ENCODE data around the gene ST6GALNAC4.

DNA sequence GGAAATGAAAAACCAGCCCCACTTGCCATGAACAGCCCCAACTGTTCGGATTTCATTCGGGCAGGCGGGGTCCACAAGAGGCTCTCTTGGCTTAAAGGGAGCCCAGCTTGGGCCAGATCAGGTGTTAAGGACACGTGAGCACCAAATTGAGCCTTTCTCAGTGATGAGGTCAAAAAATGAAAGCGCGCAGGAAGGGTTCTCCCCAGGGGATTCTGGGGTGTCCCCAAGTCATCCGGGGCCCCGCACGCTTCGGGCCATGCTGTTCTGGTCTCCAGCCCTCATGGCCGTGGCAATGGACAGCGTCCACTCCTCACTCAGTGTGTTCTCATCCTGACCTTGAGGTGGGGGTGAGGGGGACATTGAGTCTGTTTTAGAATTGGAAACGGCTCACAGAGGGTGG lies 50.3 kb downstream of the ST6GALNAC4 start:
- TF ChIP-seq EP300 (IDR thresholded peaks at IDR 0.05; ENCODE audit: borderline replicate concordance in 1 of 2, low read depth in 1 of 2, low read length in 1 of 2) (no peak), TCF12 (IDR thresholded peaks at IDR 0.05) (no peak)
- TF ChIP-seq, protein P1, sequence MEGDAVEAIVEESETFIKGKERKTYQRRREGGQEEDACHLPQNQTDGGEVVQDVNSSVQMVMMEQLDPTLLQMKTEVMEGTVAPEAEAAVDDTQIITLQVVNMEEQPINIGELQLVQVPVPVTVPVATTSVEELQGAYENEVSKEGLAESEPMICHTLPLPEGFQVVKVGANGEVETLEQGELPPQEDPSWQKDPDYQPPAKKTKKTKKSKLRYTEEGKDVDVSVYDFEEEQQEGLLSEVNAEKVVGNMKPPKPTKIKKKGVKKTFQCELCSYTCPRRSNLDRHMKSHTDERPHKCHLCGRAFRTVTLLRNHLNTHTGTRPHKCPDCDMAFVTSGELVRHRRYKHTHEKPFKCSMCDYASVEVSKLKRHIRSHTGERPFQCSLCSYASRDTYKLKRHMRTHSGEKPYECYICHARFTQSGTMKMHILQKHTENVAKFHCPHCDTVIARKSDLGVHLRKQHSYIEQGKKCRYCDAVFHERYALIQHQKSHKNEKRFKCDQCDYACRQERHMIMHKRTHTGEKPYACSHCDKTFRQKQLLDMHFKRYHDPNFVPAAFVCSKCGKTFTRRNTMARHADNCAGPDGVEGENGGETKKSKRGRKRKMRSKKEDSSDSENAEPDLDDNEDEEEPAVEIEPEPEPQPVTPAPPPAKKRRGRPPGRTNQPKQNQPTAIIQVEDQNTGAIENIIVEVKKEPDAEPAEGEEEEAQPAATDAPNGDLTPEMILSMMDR (IDR thresholded peaks at IDR 0.05): no peak
- TF ChIP-seq, protein P2, sequence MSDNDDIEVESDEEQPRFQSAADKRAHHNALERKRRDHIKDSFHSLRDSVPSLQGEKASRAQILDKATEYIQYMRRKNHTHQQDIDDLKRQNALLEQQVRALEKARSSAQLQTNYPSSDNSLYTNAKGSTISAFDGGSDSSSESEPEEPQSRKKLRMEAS (IDR thresholded peaks at IDR 0.05; ENCODE audit: low read depth): no peak
- TF ChIP-seq, protein P3, sequence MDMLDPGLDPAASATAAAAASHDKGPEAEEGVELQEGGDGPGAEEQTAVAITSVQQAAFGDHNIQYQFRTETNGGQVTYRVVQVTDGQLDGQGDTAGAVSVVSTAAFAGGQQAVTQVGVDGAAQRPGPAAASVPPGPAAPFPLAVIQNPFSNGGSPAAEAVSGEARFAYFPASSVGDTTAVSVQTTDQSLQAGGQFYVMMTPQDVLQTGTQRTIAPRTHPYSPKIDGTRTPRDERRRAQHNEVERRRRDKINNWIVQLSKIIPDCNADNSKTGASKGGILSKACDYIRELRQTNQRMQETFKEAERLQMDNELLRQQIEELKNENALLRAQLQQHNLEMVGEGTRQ (IDR thresholded peaks at IDR 0.05; ENCODE audit: borderline replicate concordance, low read depth, low read length): no peak
